ENCODE measurements around the gene AZGP1. TPM values are rescaled to one million over a fixed set of nuclear protein-coding genes. Genes with fewer than 3 reads are reported as not detected.
"Not testable (repeated sequence)": the region's sequence is repeated elsewhere in the genome, so short reads cannot be mapped to it uniquely, and the experiment has no call there.

AZGP1 gene
- total RNA-seq, 1 donor from 2014 or later: 31.8 TPM

GRCh38 chr7:100013328-100013676 lies 37.5 kb upstream of the AZGP1 start:
- TF ChIP-seq CTCF (IDR thresholded peaks at IDR 0.05): no peak
- DNase-seq (no peak), ATAC-seq (no peak)
- no peaks in the 10 kb centered on the region for H3K27me3 ChIP-seq (ENCODE audit: low read depth)
- intact Hi-C loops (cut with DNase I): no loop called here
- H3K27ac ChIP-seq: no peak overlapping the region
- no peaks in the 10 kb centered on the region for H3K36me3 ChIP-seq
- H3K4me1 ChIP-seq: peaks cover 24% of the 10 kb centered on the region
- no peaks in the 10 kb centered on the region for H3K9me3 ChIP-seq
- no peak overlapping the region for H3K4me3 ChIP-seq

- DNase-seq; H3K27ac ChIP-seq; H3K27me3 ChIP-seq (ENCODE audit: low read depth); H3K36me3 ChIP-seq; H3K9me3 ChIP-seq; intact Hi-C loops (cut with DNase I); H3K4me3 ChIP-seq: not testable (repeated sequence)
- H3K4me1 ChIP-seq: peaks cover 21% of the 10 kb centered on the region
- ATAC-seq: peak; percentile 15 to 51
These were observed 36.8 kb upstream of the AZGP1 start for GRCh38 chr7:100012385-100013327.

GRCh38 chr7:100011516-100011915 lies 35.7 kb upstream of the AZGP1 start:
- TF ChIP-seq CTCF (IDR thresholded peaks at IDR 0.05): no peak
- no peak for DNase-seq
- Histone ChIP-seq H3K9me3 (no peaks in the 10 kb centered on the region), H3K27me3 (ENCODE audit: low read depth) (no peaks in the 10 kb centered on the region), H3K4me3 (no peak overlapping the region), H3K36me3 (no peaks in the 10 kb centered on the region), H3K27ac (no peak overlapping the region), H3K4me1 (peaks cover 10% of the 10 kb centered on the region)
- ATAC-seq: no peak
- intact Hi-C loops (cut with DNase I): no loop called here

DNA sequence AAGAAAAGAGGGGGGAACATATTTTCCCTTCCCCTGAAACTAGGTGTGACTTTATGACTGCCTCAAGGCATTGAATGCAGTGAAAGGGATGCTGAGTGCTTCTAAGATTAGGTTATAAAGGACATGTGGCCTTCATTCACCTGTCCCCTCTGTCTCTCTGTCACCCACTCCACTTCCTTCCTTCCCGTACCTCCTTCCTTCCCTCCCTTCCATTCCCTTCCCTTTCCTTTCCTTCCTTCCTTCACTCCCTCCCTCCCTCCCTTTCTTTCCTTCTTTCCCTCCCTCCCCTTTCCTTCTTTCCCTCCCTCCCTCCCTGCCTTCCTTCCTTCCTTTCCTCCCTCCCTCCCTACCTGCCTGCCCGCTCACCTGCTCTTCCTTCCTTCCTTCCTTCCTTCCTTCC lies 35.1 kb upstream of the AZGP1 start:
- H3K27me3 ChIP-seq (ENCODE audit: low read depth): no peaks in the 10 kb centered on the region
- H3K4me1 ChIP-seq: peaks cover 6% of the 10 kb centered on the region
- ATAC-seq: no peak
- no peak overlapping the region for H3K4me3 ChIP-seq
- DNase-seq: no peak
- TF ChIP-seq CTCF (IDR thresholded peaks at IDR 0.05): no peak
- no peak overlapping the region for H3K27ac ChIP-seq
- no peaks in the 10 kb centered on the region for H3K36me3 ChIP-seq
- intact Hi-C loops (cut with DNase I): no loop called here
- no peaks in the 10 kb centered on the region for H3K9me3 ChIP-seq

DNA sequence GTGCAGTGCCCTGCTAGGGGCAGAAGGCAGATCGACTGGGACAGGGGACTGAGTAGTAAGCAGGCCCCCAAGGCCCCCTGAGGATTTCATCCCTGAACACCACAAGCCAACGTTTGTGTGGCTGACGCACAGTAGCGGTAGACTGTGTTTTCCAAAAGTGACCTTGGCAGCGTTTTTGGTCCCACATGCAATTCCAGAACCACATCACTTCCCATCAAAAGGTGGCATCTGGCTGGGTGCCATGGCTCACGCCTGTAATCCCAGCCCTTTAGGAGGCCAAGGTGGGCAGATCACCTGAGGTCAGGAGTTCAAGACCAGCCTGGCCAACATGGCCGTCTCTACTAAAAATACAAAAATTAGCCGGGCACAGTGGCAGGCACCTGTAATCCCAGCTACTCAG lies 34.1 kb upstream of the AZGP1 start:
- H3K4me1 ChIP-seq; ATAC-seq; H3K9me3 ChIP-seq; H3K27me3 ChIP-seq (ENCODE audit: low read depth); H3K36me3 ChIP-seq; DNase-seq; H3K27ac ChIP-seq; intact Hi-C loops (cut with DNase I); H3K4me3 ChIP-seq: not testable (repeated sequence)

GRCh38 chr7:100008525-100008924 lies 32.7 kb upstream of the AZGP1 start:
- Histone ChIP-seq H3K27me3 (ENCODE audit: low read depth) (no peaks in the 10 kb centered on the region), H3K4me3 (no peak overlapping the region), H3K9me3 (no peaks in the 10 kb centered on the region), H3K36me3 (no peaks in the 10 kb centered on the region), H3K4me1 (peaks cover 19% of the 10 kb centered on the region), H3K27ac (no peak overlapping the region)
- ATAC-seq (no peak), DNase-seq (peak; percentile 54)
- intact Hi-C loops (cut with DNase I): no loop called here
- TF ChIP-seq CTCF (IDR thresholded peaks at IDR 0.05): no peak
